OCI-LY1 (cell line): Measurements from ENCODE around the gene UTP11.

Experiments
- CTCF ChIP-seq: fragments of 200-600 bp; sonication (generic), shearing (Covaris generic); IDR thresholded peaks from 2 replicates; pipeline ENCODE4 v1.5.1; 2017; ENCODE audit warnings: mild to moderate bottlenecking, antibody characterized with exemption, low read length, moderate library complexity, mixed read lengths
- EZH2 ChIP-seq: fragments of 200-600 bp; sonication (generic), shearing (Covaris generic); IDR thresholded peaks from 2 replicates; pipeline ENCODE4 v1.8.0; 2017; ENCODE audit warnings: borderline replicate concordance, mixed run types, mild to moderate bottlenecking, antibody characterized with exemption, low read length, moderate library complexity, mixed read lengths

- no peak for TF ChIP-seq CTCF
- no peak for TF ChIP-seq EZH2
Observed at GRCh38 chr1:38060498-38060897, 48.0 kb downstream of the UTP11 start.
